Measurements from ENCODE around the gene PTPRE.

- TF ChIP-seq, protein P1, sequence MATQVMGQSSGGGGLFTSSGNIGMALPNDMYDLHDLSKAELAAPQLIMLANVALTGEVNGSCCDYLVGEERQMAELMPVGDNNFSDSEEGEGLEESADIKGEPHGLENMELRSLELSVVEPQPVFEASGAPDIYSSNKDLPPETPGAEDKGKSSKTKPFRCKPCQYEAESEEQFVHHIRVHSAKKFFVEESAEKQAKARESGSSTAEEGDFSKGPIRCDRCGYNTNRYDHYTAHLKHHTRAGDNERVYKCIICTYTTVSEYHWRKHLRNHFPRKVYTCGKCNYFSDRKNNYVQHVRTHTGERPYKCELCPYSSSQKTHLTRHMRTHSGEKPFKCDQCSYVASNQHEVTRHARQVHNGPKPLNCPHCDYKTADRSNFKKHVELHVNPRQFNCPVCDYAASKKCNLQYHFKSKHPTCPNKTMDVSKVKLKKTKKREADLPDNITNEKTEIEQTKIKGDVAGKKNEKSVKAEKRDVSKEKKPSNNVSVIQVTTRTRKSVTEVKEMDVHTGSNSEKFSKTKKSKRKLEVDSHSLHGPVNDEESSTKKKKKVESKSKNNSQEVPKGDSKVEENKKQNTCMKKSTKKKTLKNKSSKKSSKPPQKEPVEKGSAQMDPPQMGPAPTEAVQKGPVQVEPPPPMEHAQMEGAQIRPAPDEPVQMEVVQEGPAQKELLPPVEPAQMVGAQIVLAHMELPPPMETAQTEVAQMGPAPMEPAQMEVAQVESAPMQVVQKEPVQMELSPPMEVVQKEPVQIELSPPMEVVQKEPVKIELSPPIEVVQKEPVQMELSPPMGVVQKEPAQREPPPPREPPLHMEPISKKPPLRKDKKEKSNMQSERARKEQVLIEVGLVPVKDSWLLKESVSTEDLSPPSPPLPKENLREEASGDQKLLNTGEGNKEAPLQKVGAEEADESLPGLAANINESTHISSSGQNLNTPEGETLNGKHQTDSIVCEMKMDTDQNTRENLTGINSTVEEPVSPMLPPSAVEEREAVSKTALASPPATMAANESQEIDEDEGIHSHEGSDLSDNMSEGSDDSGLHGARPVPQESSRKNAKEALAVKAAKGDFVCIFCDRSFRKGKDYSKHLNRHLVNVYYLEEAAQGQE (IDR thresholded peaks at IDR 0.05; ENCODE audit: insufficient read depth in 1 of 2, low read depth in 2 of 2, low read length in 2 of 2), result no peak
- TF ChIP-seq POLR2AphosphoS5 (IDR thresholded peaks at IDR 0.05; ENCODE audit: low read depth, low read length) (no peak), FOXP2 (optimal IDR thresholded peaks at IDR 0.05; ENCODE audit: borderline replicate concordance, extremely low read depth, extremely low read length, insufficient read depth) (no peak)
These were observed 184.8 kb downstream of the PTPRE start for GRCh38 chr10:128091636-128092210.

Data from PFSK-1 (cell line).